ENCODE measurements around the gene CLEC6A.
"Not testable (repeated sequence)": the region's sequence is repeated elsewhere in the genome, so short reads cannot be mapped to it uniquely, and the experiment has no call there.

The CLEC6A gene

DNA sequence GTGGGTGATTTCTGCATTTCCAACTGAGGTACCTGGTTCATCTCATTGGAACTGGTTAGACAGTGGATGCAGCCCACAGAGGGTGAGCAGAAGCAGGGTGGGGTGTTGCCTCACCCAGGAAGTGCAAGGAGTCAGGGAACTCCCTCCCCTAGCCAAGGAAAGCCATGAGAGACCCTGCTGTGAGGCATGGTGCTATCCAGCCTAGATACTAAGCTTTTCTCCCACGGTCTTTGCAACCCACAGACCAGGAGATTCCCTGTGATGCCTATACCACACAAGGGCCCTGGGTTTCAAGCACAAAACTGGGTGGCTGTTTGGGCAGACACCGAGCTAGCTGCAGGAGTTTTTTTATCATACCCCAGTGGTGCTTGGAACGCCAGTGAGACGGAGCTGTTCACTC is 39.9 kb downstream of the CLEC6A start:
- not testable (repeated sequence) for DNase-seq (ENCODE audit: low read depth)

DNA sequence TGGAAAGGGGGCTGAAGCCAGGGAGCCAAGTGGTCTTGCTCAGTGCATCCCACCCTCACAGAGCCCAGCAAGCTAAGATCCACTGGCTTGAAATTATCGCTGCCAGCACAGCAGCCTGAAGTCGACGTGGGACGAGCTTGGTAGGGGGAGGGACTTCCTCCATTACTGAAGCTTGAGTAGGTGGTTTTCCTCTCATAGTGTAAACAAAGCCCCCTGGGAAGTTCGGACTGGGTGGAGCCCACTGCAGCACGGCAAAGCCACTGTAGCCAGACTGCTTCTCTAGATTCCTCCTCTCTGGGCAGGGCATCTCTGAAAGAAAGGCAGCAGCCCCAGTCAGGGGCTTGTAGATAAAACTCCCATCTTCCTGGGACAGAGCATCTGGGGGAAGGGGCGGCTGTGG is 40.3 kb downstream of the CLEC6A start:
- not testable (repeated sequence) for DNase-seq (ENCODE audit: low read depth)

DNA sequence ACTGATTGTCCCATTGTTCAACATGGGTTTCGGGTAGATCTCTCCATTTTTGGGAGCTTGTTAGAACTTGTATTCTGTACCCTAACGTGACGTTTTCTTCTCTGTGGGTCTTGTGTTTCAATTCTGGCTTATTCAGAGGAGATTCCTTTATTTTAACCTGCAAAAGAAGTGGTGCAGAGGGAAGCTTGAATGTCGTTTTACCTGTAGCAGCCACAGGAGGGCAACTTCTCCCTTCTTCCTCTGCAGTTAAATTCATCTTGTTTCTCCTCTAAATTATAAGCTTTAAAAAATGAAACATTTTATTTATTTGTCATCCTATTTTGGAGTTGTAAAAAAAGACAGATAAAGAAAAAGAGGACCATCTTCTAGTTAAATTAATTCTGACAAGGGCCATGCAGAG is 43.9 kb downstream of the CLEC6A start:
- DNase-seq (ENCODE audit: low read depth) = no peak

DNA sequence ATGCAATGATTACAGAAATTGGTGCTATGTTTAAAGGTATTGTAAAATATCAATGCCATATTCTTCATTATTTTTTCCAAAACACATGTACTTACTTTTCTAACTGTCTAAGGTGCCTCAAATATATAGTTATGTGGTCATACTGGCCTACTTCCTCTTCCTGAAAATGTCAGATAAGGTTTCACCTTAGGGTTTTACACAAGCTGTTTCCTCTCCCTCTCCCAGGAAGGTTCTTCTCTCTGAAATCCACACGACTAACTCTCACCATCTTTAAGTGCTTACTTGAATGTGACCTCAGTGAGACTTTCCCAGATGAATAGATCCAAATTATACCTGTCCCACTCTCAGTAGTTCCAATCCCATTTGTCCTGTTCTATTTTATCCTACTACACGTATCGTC is 46.0 kb downstream of the CLEC6A start:
- no peak for DNase-seq (ENCODE audit: low read depth)

DNA sequence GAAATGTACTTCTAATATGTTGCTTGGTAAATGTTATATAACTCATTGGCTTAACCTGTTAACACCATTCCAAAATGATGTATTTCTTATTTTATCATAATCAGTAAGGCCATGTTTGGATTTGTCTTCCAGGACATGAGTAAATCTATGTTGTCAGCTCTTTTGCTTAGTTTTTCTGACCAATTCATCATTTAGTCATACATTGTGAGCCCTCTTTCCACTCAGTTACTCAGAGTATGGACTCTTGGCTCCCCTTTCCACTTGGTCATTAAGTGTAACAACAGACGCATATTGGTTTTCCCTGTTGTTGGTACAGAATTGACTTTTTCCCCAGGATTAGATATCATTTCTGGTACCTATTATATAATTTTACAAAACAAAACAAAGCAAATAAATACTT is 48.6 kb downstream of the CLEC6A start:
- no peak for DNase-seq (ENCODE audit: low read depth)

DNA sequence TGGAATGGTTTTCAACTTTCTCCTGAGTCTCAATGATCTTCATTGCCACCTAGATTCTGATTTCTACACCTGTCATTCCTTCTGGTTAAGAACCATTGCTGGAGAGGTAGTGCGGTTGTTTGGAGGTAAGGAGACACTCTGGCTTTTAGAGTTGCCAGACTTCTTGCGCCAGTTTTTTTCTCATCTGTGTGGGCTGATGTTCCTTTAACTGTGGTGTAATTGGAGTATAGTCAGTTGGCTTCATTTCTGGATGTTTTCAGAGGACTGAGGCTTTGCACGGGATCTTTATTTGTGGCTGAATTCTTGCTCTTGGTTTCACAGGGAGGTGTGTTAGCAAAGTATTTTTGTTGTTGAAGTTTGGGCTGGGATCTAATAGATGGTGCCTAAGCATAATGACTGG is 51.8 kb downstream of the CLEC6A start:
- DNase-seq (ENCODE audit: low read depth) = no peak

DNA sequence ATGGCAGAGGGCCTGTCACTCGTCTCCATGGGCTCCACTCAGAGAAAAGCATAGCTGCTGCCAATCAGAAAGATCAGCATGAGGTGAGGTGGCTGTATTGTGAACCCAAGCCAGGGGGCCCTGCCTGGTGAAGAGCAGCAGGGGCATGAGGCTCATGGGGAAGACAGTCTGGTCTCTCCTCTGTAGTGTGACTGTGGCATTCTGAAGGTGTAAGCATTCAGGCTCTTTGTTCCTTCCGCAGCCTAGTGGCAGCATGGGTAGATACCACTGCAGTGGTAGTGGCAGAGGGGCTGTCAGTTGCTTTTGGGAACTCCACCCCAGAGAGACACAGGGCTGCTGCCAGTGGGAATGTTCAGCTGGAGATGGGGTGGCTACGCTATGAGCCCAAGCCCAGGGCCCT is 52.5 kb downstream of the CLEC6A start:
- no peak for DNase-seq (ENCODE audit: low read depth)

DNA sequence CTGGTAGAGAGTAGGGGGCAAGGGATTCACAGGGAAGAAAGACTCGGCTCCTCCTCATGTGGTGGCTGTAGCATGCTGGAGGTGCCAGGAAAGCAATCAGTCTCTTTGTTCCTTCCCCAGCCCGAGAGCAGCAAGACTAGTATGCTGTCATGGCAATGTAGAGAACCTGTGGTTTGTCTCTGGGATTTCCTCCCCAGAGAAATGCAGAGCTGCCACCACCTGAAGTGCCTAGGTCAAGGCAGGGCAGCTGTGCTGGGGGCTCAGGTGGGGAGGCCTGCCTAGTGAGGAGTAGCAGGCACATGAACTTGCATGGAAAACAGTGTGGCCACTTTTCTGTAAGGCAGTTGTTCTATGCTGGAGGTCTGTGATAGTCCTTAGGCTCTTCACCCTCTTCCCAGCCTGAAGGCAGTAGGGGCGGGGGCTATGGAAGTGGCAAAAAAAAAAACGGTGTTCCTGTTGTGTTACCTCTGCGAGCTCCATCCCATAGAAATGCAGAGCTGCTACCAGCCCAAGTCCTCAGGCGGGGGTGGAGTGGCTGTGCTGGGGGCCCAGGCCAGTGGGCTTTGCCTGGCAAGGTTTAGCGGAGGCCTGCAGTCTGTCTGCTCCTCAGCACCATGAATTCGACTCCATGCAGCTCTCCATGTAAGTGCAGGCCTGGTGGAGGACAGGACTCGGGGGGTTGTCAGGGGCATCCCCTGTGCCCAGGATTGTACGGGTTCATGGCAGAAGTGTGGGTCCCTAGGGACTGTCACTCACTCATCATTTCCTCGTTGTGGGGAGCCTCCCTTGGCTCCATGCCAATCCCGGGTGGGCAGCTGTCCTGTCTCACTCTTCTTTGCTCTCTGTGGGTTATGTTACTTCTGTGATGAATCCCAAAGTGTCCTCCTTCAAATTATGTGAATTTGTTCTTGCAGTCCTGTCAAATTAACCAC is 53.4 kb downstream of the CLEC6A start:
- no peak for DNase-seq (ENCODE audit: low read depth)

DNA sequence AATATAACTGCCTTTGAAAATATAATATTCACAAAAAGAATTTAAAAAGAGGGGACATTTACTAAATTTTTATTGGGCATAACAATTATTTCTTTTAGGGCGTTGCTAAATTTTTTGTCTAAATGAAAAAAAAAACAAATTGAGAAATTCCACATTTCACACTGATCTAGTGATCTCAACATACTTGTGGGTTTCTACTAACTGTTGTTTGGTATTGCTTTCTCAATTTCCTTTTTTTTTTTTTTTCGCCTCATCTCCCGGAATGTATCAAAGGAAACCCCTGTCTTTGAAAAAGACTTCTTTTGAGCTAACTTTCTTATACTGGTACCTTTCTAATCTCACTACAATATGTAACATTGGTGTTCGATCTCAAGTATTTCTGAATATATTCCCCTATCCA is 57.5 kb downstream of the CLEC6A start, which contains the start of gene CLEC4D:
TSS of gene CLEC4D (plus strand) at position 248 of the 400 bp plus-strand sequence. CDS start 230 bp downstream, outside the sequence.
- no peak for DNase-seq (ENCODE audit: low read depth)

DNA sequence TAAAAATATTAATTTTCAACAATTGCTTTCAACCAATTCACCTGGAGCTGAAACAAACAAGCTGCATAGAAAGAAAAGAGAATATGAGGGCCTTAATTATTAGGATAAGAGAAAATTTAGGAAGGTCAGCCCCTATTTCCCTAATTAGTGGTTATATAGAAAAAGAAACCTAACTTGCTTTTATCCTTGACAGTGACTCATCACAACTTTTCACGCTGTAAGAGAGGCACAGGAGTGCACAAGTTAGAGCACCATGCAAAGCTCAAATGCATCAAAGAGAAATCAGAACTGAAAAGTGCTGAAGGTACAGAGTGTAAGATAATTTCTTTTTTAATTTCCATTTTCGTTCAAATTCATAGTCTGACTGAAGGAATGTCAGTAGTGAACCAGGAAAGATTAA is 62.2 kb downstream of the CLEC6A start:
- DNase-seq (ENCODE audit: low read depth) = no peak

DNA sequence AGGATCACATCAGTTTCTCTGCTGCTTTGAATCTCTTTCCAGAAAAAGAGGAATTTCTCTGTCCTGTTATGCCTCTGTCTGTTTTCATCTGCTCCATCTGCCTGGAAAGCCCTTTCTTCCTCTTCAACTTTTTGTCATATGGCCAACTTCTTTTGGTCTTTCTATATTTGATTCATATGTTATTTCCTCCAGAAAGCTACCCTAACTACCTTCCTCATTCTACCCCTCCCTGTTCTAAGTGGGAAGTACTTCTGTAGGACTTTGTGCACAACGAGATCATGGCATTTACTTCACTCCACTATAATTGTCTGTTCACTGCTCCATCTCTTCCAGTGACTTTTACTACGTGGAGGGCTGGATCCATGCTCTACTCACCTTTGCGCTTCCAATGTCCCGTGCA is 63.4 kb downstream of the CLEC6A start:
- no peak for DNase-seq (ENCODE audit: low read depth)

DNA sequence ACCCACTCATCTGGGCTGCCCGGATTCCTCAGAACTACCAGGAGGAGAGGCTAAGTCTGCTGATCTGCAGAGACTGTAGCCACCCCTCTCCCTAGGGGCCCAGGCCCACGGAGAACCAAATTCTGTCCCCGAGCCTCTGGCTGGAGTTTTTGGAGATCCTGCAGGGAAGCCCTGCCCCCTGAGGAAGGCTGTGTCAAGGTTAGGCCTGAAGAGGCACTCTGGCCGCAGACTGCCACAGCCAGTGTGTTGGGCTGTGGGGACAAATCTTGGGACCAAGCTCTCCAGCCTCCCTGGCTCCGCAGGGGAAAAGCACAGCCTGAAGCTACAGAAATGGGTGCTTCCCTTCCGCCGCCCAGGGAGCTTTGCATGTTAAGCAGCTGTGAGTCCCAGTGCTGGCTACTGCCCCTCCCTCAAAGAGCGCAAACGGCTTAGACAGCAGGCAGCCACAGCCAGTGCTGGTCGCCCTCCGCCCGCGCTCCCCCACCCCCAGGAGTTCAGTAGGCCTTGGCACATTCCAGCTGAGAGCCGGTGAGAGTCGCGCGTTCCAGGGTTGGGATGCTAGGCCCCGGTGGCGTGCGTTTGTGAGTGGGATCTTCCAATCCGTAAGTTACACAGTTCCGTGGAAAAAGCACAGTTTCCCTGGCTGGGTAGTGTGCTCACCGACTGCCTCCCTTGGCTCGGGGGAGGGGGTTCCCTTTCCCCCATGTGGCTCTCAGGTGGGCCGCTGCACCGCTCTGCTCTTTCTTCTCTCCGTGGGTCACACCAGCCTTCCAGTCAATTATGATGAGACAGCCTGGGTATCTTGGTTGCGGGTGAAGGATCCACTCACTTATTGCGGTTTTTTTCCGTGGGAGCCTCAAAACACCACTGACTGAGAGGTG is 71.7 kb downstream of the CLEC6A start:
- no peak for DNase-seq (ENCODE audit: low read depth)

Measured in stimulated activated CD8-positive, alpha-beta memory T cell treated with anti-CD3 and anti-CD28 coated beads, Interleukin-12 subunit alpha, Interleukin-12 subunit beta, amount 100 ng/mL, for 4 hours (primary cell).